Esophagus muscularis mucosa (tissue), 4 donors: ENCODE measurements around the gene C1orf210. TPM values are rescaled to one million over a fixed set of nuclear protein-coding genes. Genes with fewer than 3 reads are reported as not detected.

ENCODE experiments used
- DNase-seq: peaks from one replicate; pipeline ENCODE4 v3.0.0-alpha.2; 2017; ENCODE audit errors: extremely low spot score
- H3K27ac ChIP-seq, 4 donors: fragments of 200-600 bp; sonication (generic); replicated peaks in 1 of 4; 1 replicate in 3 of 4; 2 replicates in 1 of 4; pipeline ENCODE4 v1.5.1; 2016 to 2019; ENCODE audit warnings: mild to moderate bottlenecking in 1 of 4
- H3K27me3 ChIP-seq, 4 donors: fragments of 200-600 bp; sonication (generic); one replicate each; pipeline versions ENCODE4 v1.5.1 to v1.6.0; 2016 to 2019
- H3K36me3 ChIP-seq, 4 donors: fragments of 200-600 bp; sonication (generic); one replicate each; pipeline ENCODE4 v1.5.1; 2016 to 2019
- H3K4me1 ChIP-seq, 4 donors: fragments of 200-600 bp; sonication (generic); one replicate each; pipeline ENCODE4 v1.5.1; 2016 to 2019
- H3K4me3 ChIP-seq, 4 donors: fragments of 200-600 bp; sonication (generic); 1 replicate in 2 of 4; 2 replicates in 2 of 4; pipeline ENCODE4 v1.5.1; 2016 to 2019; ENCODE audit warnings: mild to moderate bottlenecking in 4 of 4, moderate library complexity in 1 of 4
- H3K9me3 ChIP-seq, 4 donors: fragments of 200-600 bp; sonication (generic); 1 replicate in 3 of 4; 2 replicates in 1 of 4; pipeline ENCODE4 v1.5.1; 2016 to 2019
- CTCF ChIP-seq, 3 experiments: fragments of 200-600 bp in 2 of 3; fragments of 450-650 bp in 1 of 3; sonication (generic) in 2 of 3; IDR thresholded peaks; one replicate each; pipeline ENCODE4 v1.5.1; 2017 to 2019; ENCODE audit warnings: antibody characterized with exemption in 3 of 3, mild to moderate bottlenecking in 2 of 3, moderate library complexity in 1 of 3
- EP300 ChIP-seq: sonication (generic); formaldehyde crosslinking; IDR thresholded peaks from one replicate; pipeline ENCODE4 v1.6.1; 2017; ENCODE audit warnings: antibody characterized with exemption
- POLR2A ChIP-seq: fragments of 450-650 bp; IDR thresholded peaks from one replicate; pipeline ENCODE4 v1.6.1; 2017; ENCODE audit warnings: antibody characterized with exemption, moderate library complexity, mild to moderate bottlenecking, low read depth
- POLR2AphosphoS5 ChIP-seq, 2 donors: sonication (generic); formaldehyde crosslinking; IDR thresholded peaks; one replicate each; pipeline ENCODE4 v1.6.1; 2017; ENCODE audit warnings: antibody characterized with exemption in 2 of 2
- WGBS: methylation state at CpG from one replicate; pipeline ENCODE4 v1.1.5; 2018; 5-methylcytosine and 5-hydroxymethylcytosine counted together
- intact Hi-C: fragments of 100-400 bp; cut with DNase I; formaldehyde crosslinking; loops from one replicate; pipeline ENCODE4 v1.15.1; 2023
- total RNA-seq, 4 donors: library from RNA; depleted of rRNA; stranded (reverse); fragments of >200 nt; gene quantifications; one replicate each; pipeline versions ENCODE4 v1.1.0 to v1.2.1, GENCODE V29; 2016

C1orf210 gene
- total RNA-seq, 4 donors from 2014 or later, result not detected

GRCh38 chr1:43241413-43241836 lies 44.0 kb downstream of the C1orf210 start:
- Histone ChIP-seq H3K4me3 (no peak overlapping the region), H3K36me3 (no peaks in the 10 kb centered on the region), H3K4me1 (peaks cover 11 to 19% (median 13%) of the 10 kb centered on the region in 4 donors), H3K27ac (no peak overlapping the region), H3K27me3 (no peaks in the 10 kb centered on the region), H3K9me3 (no peaks in the 10 kb centered on the region)
- DNase-seq, result no peak
- TF ChIP-seq POLR2A, result no peak
- TF ChIP-seq POLR2AphosphoS5 (IDR thresholded peaks at IDR 0.05), result peak in 1 of 2 donors; percentile 28
- no peak for TF ChIP-seq EP300
- 81% methylated on average over 4 of the region's 6 CpGs for WGBS
- intact Hi-C loops, result no loop called here

GRCh38 chr1:43239484-43239883 lies 45.9 kb downstream of the C1orf210 start:
- intact Hi-C loops, result loop anchor here (10.0 kb wide), 1 partner anchor 105 kb away; no protein-coding TSS in a partner anchor

GRCh38 chr1:43238991-43239469 lies 46.4 kb downstream of the C1orf210 start:
- H3K9me3 ChIP-seq, result no peaks in the 10 kb centered on the region
- peaks cover 11 to 23% (median 17%) of the 10 kb centered on the region in 4 donors for H3K4me1 ChIP-seq
- no peaks in the 10 kb centered on the region for H3K27me3 ChIP-seq
- no peak overlapping the region for H3K27ac ChIP-seq
- no peak overlapping the region for H3K4me3 ChIP-seq
- no peaks in the 10 kb centered on the region for H3K36me3 ChIP-seq
- no peak for DNase-seq
- intact Hi-C loops, result loop anchor here (10.0 kb wide), 1 partner anchor 106 kb away; no protein-coding TSS in a partner anchor
- TF ChIP-seq EP300, result no peak
- TF ChIP-seq POLR2A, result no peak
- TF ChIP-seq CTCF (IDR thresholded peaks at IDR 0.05), result no peak
- TF ChIP-seq POLR2AphosphoS5 (IDR thresholded peaks at IDR 0.05), result no peak
- WGBS, result 85% methylated on average over 3 of the region's 3 CpGs

More at GRCh38 chr1:43239484-43239883, 45.9 kb downstream of the C1orf210 start:
- H3K4me3 ChIP-seq, result no peak overlapping the region
- TF ChIP-seq POLR2AphosphoS5 (IDR thresholded peaks at IDR 0.05), result no peak
- no peak for TF ChIP-seq EP300
- no peak for TF ChIP-seq POLR2A
- TF ChIP-seq CTCF (IDR thresholded peaks at IDR 0.05), result no peak
- H3K36me3 ChIP-seq, result no peaks in the 10 kb centered on the region
- no peak overlapping the region for H3K27ac ChIP-seq
- no peak for DNase-seq
- no peaks in the 10 kb centered on the region for H3K9me3 ChIP-seq
- H3K4me1 ChIP-seq, result peaks cover 11 to 21% (median 17%) of the 10 kb centered on the region in 4 donors
- H3K27me3 ChIP-seq, result no peaks in the 10 kb centered on the region
- 74% methylated on average over 3 of the region's 3 CpGs for WGBS

GRCh38 chr1:43238085-43238484 lies 47.3 kb downstream of the C1orf210 start:
- intact Hi-C loops, result loop anchor here (10.0 kb wide), 1 partner anchor 107 kb away; no protein-coding TSS in a partner anchor
- WGBS, result 13% methylated on average over 5 of the region's 5 CpGs
- TF ChIP-seq POLR2A (no peak), POLR2AphosphoS5 (IDR thresholded peaks at IDR 0.05) (peak; percentile 28 to 54), CTCF (IDR thresholded peaks at IDR 0.05) (peak; percentile 57 to 73 (median 68)), EP300 (no peak)
- peaks cover 11 to 23% (median 17%) of the 10 kb centered on the region in 4 donors for H3K4me1 ChIP-seq
- H3K27me3 ChIP-seq, result no peaks in the 10 kb centered on the region
- no peaks in the 10 kb centered on the region for H3K9me3 ChIP-seq
- no peak overlapping the region for H3K4me3 ChIP-seq
- H3K27ac ChIP-seq, result no peak overlapping the region
- no peak for DNase-seq
- H3K36me3 ChIP-seq, result no peaks in the 10 kb centered on the region

- Histone ChIP-seq H3K36me3 (no peaks in the 10 kb centered on the region), H3K4me1 (peaks cover 11 to 24% (median 21%) of the 10 kb centered on the region in 4 donors), H3K4me3 (no peak overlapping the region), H3K27me3 (no peaks in the 10 kb centered on the region), H3K27ac (no peak overlapping the region), H3K9me3 (no peaks in the 10 kb centered on the region)
- WGBS, result 75% methylated on average over 1 of the region's 1 CpG
- no peak for DNase-seq
- intact Hi-C loops, result loop anchor here (10.0 kb wide), 1 partner anchor 108 kb away; no protein-coding TSS in a partner anchor
- TF ChIP-seq POLR2A (no peak), POLR2AphosphoS5 (IDR thresholded peaks at IDR 0.05) (no peak)
Measured at GRCh38 chr1:43237121-43237520, 48.3 kb downstream of the C1orf210 start.
